A673 (cell line): ENCODE data around the gene ZNF3. TPM values are rescaled to one million over a fixed set of nuclear protein-coding genes. Genes with fewer than 3 reads are reported as not detected.

Experiments
- BruUV-seq: library from RNA; stranded (reverse); fragments of 400-500 nt; replicated peaks from 2 replicates; lab custom pipeline; 2021; lab: Mats Ljungman, UMichigan
- CTCF ChIA-PET: fragments of 300-600 bp; sonication (Branson Sonifier 250); formaldehyde crosslinking; loops from one replicate; lab custom pipeline; 2022; ENCODE audit warnings: antibody characterized with exemption; lab: Charles Lee
- POLR2A ChIA-PET: fragments of 300-600 bp; sonication (Branson Sonifier 250); formaldehyde crosslinking; loops from one replicate; lab custom pipeline; 2022; ENCODE audit warnings: antibody characterized with exemption; ENCODE audit not compliant: low non-redundant PET; lab: Charles Lee
- DNase-seq: peaks from one replicate; pipeline ENCODE4 v3.0.0-alpha.2; 2015; ENCODE audit warnings: low spot score
- H3K27ac ChIP-seq: fragments of 200-600 bp; sonication (generic); 2 replicates; pipeline ENCODE4 v1.5.1; 2016; ENCODE audit warnings: mixed run types, low read depth, mild to moderate bottlenecking, mixed read lengths, antibody characterized with exemption, low read length; ENCODE audit not compliant: poor library complexity, severe bottlenecking
- H3K27me3 ChIP-seq: fragments of 200-600 bp; sonication (generic); replicated peaks from 2 replicates; pipeline ENCODE4 v1.6.1; 2017; ENCODE audit warnings: mixed run types, low read depth, mild to moderate bottlenecking, mixed read lengths, antibody characterized with exemption, low read length; ENCODE audit not compliant: insufficient read depth, poor library complexity
- H3K36me3 ChIP-seq: fragments of 200-600 bp; sonication (generic); 2 replicates; pipeline ENCODE4 v1.6.1; 2016; ENCODE audit warnings: mixed run types, mild to moderate bottlenecking, mixed read lengths, antibody characterized with exemption, low read length; ENCODE audit not compliant: insufficient read depth, poor library complexity, severe bottlenecking
- H3K4me1 ChIP-seq: fragments of 200-600 bp; sonication (generic); 2 replicates; pipeline ENCODE4 v1.6.1; 2017; ENCODE audit warnings: mixed run types, mild to moderate bottlenecking, mixed read lengths, antibody characterized with exemption, low read length; ENCODE audit not compliant: insufficient read depth, poor library complexity, severe bottlenecking
- H3K4me3 ChIP-seq: fragments of 200-600 bp; sonication (generic); 2 replicates; pipeline ENCODE4 v1.5.1; 2016; ENCODE audit warnings: low read depth, mixed run types, mild to moderate bottlenecking, mixed read lengths, low read length; ENCODE audit not compliant: poor library complexity, severe bottlenecking
- H3K9me3 ChIP-seq: fragments of 200-600 bp; sonication (generic); 2 replicates; pipeline ENCODE4 v1.6.1; 2016; ENCODE audit warnings: mixed run types, low read depth, mild to moderate bottlenecking, mixed read lengths, antibody characterized with exemption, low read length; ENCODE audit not compliant: poor library complexity, severe bottlenecking
- EZH2 ChIP-seq: fragments of 200-600 bp; sonication (generic); IDR thresholded peaks from 2 replicates; pipeline ENCODE4 v1.6.1; 2017; ENCODE audit warnings: borderline replicate concordance, low read depth, mild to moderate bottlenecking, mixed read lengths, antibody characterized with exemption, low read length; ENCODE audit not compliant: poor library complexity, severe bottlenecking
- intact Hi-C: fragments of 100-400 bp; cut with micrococcal nuclease; formaldehyde crosslinking; loops from one replicate; pipeline ENCODE4 v1.10.0; 2022; ENCODE audit not compliant: unreplicated experiment
- total RNA-seq: library from RNA; stranded (reverse); gene quantifications from 2 replicates; pipeline ENCODE4 v1.2.3, GENCODE V29; 2021
- TF ChIP-seq, protein P1 (sequence below): fragments of 300-800, 200-600 bp; sonication (generic); conservative IDR thresholded peaks from 2 replicates; pipeline ENCODE4 v1.5.1; 2017; ENCODE audit warnings: low read depth, mild to moderate bottlenecking, antibody characterized with exemption, low read length, moderate library complexity, mixed read lengths

ZNF3 gene
- total RNA-seq, 1 experiment from 2014 or later, result 50.2 TPM

DNA sequence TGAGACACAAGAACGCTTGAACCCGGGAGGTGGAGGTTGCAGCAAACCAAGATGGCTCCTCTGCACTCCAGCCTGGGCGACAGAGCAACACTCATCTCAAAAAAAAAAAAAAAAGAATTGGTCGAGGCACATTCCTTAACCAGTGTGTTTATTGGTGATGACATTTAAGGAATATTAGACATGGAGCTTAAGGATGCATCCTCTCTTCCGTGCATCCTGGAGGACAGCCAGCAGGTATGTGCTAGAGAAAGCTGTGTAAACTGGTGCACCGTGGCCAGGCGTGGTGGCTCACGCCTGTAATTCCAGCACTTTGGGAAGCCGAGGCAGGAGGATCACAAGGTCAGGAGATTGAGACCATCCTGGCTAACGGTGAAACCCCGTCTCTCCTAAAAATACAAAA is 54.3 kb downstream of the ZNF3 start:
- Histone ChIP-seq H3K4me1 (no peaks in the 10 kb centered on the region), H3K4me3 (no peak overlapping the region), H3K9me3 (no peaks in the 10 kb centered on the region), H3K36me3 (peaks cover 69% of the 10 kb centered on the region), H3K27ac (no peak overlapping the region), H3K27me3 (no peaks in the 10 kb centered on the region)
- CTCF ChIA-PET, result interaction anchor here (0.6 to 0.7 kb wide), 2 partner anchors 33 to 68 kb away, joined by 3 to 5 read pairs; no protein-coding TSS in a partner anchor
- POLR2A ChIA-PET, result no interaction called here
- DNase-seq, result no peak
- no TSS peak for BruUV-seq
- TF ChIP-seq, protein P1, sequence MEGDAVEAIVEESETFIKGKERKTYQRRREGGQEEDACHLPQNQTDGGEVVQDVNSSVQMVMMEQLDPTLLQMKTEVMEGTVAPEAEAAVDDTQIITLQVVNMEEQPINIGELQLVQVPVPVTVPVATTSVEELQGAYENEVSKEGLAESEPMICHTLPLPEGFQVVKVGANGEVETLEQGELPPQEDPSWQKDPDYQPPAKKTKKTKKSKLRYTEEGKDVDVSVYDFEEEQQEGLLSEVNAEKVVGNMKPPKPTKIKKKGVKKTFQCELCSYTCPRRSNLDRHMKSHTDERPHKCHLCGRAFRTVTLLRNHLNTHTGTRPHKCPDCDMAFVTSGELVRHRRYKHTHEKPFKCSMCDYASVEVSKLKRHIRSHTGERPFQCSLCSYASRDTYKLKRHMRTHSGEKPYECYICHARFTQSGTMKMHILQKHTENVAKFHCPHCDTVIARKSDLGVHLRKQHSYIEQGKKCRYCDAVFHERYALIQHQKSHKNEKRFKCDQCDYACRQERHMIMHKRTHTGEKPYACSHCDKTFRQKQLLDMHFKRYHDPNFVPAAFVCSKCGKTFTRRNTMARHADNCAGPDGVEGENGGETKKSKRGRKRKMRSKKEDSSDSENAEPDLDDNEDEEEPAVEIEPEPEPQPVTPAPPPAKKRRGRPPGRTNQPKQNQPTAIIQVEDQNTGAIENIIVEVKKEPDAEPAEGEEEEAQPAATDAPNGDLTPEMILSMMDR, result no peak
- TF ChIP-seq EZH2, result no peak
- intact Hi-C loops, result no loop called here

DNA sequence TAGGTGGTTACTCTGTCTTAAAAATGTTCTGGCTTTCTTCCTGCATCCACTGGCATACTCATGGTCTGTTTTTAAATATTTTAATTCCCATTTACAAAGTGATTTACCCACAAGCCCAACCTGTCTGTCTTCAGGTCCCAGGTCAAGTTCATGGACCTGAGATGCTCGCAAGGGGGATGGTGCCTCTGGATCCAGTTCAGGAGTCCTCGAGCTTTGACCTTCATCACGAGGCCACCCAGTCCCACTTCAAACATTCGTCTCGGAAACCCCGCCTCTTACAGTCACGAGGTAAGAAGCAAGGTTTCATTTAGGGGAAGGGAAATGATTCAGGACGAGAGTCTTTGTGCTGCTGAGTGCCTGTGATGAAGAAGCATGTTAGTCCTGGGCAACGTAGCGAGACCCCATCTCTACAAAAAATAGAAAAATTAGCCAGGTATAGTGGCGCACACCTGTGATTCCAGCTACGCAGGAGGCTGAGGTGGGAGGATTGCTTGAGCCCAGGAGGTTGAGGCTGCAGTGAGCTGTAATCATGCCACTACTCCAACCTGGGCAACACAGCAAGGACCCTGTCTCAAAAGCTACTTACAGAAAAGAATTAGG is 57.4 kb downstream of the ZNF3 start:
- CTCF ChIA-PET, result no interaction called here
- no peaks in the 10 kb centered on the region for H3K27me3 ChIP-seq
- no peak for DNase-seq
- H3K36me3 ChIP-seq, result peaks cover 49% of the 10 kb centered on the region
- intact Hi-C loops, result no loop called here
- no peak overlapping the region for H3K27ac ChIP-seq
- TF ChIP-seq, protein P1, result no peak
- TF ChIP-seq EZH2, result no peak
- BruUV-seq, result no TSS peak
- H3K4me1 ChIP-seq, result no peaks in the 10 kb centered on the region
- POLR2A ChIA-PET, result no interaction called here
- H3K9me3 ChIP-seq, result no peaks in the 10 kb centered on the region
- no peak overlapping the region for H3K4me3 ChIP-seq

DNA sequence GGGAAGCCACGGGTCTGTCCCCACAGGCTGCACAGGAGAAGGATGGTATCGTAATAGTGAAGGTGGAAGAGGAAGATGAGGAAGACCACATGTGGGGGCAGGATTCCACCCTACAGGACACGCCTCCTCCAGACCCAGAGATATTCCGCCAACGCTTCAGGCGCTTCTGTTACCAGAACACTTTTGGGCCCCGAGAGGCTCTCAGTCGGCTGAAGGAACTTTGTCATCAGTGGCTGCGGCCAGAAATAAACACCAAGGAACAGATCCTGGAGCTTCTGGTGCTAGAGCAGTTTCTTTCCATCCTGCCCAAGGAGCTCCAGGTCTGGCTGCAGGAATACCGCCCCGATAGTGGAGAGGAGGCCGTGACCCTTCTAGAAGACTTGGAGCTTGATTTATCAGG is 58.0 kb downstream of the ZNF3 start:
- no peak overlapping the region for H3K27ac ChIP-seq
- H3K4me1 ChIP-seq, result no peaks in the 10 kb centered on the region
- peaks cover 49% of the 10 kb centered on the region for H3K36me3 ChIP-seq
- no TSS peak for BruUV-seq
- no peak for DNase-seq
- intact Hi-C loops, result no loop called here
- no peaks in the 10 kb centered on the region for H3K27me3 ChIP-seq
- no peak overlapping the region for H3K4me3 ChIP-seq
- no peak for TF ChIP-seq EZH2
- TF ChIP-seq, protein P1, result no peak
- ChIA-PET POLR2A (no interaction called here), CTCF (no interaction called here)
- H3K9me3 ChIP-seq, result no peaks in the 10 kb centered on the region
